Neuronal stem cell (in vitro differentiated cells): ENCODE measurements around the gene HSPA2. TPM values are rescaled to one million over a fixed set of nuclear protein-coding genes. Genes with fewer than 3 reads are reported as not detected.

Experiments
- DNase-seq: peaks from one replicate; pipeline ENCODE4 v3.0.0-alpha.2; 2013; ENCODE audit warnings: low spot score
- H2AFZ ChIP-seq: one replicate; pipeline ENCODE4 v1.6.1; 2013; ENCODE audit warnings: mild to moderate bottlenecking, low read length, inconsistent platforms
- H2AK5ac ChIP-seq: 2 replicates; pipeline ENCODE4 v1.6.1; 2013; ENCODE audit warnings: low read depth, mild to moderate bottlenecking, inconsistent platforms, low read length, moderate library complexity, mixed read lengths
- H2BK120ac ChIP-seq: 2 replicates; pipeline ENCODE4 v1.6.1; 2013; ENCODE audit warnings: low read depth, mild to moderate bottlenecking, inconsistent platforms, low read length, moderate library complexity, mixed read lengths
- H2BK12ac ChIP-seq: one replicate; pipeline ENCODE4 v1.6.1; 2013; ENCODE audit warnings: low read length, inconsistent platforms
- H2BK15ac ChIP-seq: 2 replicates; pipeline ENCODE4 v1.6.1; 2013; ENCODE audit warnings: mild to moderate bottlenecking, low read length, inconsistent platforms, mixed read lengths
- H2BK5ac ChIP-seq: one replicate; pipeline ENCODE4 v1.6.1; 2013; ENCODE audit warnings: inconsistent platforms, mild to moderate bottlenecking, low read length, moderate library complexity
- H3K14ac ChIP-seq: one replicate; pipeline ENCODE4 v1.6.1; 2013; ENCODE audit warnings: low read length, inconsistent platforms
- H3K18ac ChIP-seq: 2 replicates; pipeline ENCODE4 v1.6.1; 2013; ENCODE audit warnings: low read length, inconsistent platforms
- H3K23ac ChIP-seq: 2 replicates; pipeline ENCODE4 v1.6.1; 2013; ENCODE audit warnings: low read depth, mild to moderate bottlenecking, mixed read lengths, low read length, inconsistent platforms; ENCODE audit not compliant: poor library complexity
- H3K27ac ChIP-seq: replicated peaks from 3 replicates; pipeline ENCODE4 v1.5.1; 2013; ENCODE audit warnings: low read length, inconsistent platforms
- H3K27me3 ChIP-seq, 3 experiments: 2 replicates each; pipeline ENCODE4 v1.6.1; 2013; ENCODE audit warnings: low read length in 3 of 3, mild to moderate bottlenecking in 2 of 3, inconsistent platforms in 1 of 3, low read depth in 1 of 3, mixed read lengths in 1 of 3, moderate library complexity in 1 of 3; ENCODE audit not compliant: control insufficient read depth in 3 of 3, insufficient read depth in 3 of 3
- H3K36me3 ChIP-seq, 2 donors: replicated peaks in 1 of 2; 2 replicates each; pipeline ENCODE4 v1.6.1; 2013; ENCODE audit warnings: low read length in 2 of 2; ENCODE audit not compliant: control insufficient read depth in 2 of 2, insufficient read depth in 2 of 2
- H3K4ac ChIP-seq: 2 replicates; pipeline ENCODE4 v1.6.1; 2013; ENCODE audit warnings: inconsistent platforms, mild to moderate bottlenecking, low read length, moderate library complexity
- H3K4me1 ChIP-seq, 2 donors: 1 replicate in 1 of 2; 2 replicates in 1 of 2; pipeline ENCODE4 v1.6.1; 2013; ENCODE audit warnings: low read length in 2 of 2, low read depth in 1 of 2; ENCODE audit not compliant: control insufficient read depth in 2 of 2, insufficient read depth in 1 of 2
- H3K4me2 ChIP-seq: one replicate; pipeline ENCODE4 v1.6.1; 2013; ENCODE audit warnings: mild to moderate bottlenecking, low read length, inconsistent platforms; ENCODE audit not compliant: insufficient read depth, poor library complexity, severe bottlenecking
- H3K4me3 ChIP-seq, 2 donors: 2 replicates each; pipeline ENCODE4 v1.5.1; 2013; ENCODE audit warnings: low read length in 2 of 2, mild to moderate bottlenecking in 2 of 2, inconsistent platforms in 1 of 2, moderate library complexity in 1 of 2
- H3K79me1 ChIP-seq: one replicate; pipeline ENCODE4 v1.6.1; 2013; ENCODE audit warnings: low read depth, mild to moderate bottlenecking, inconsistent platforms, low read length, moderate library complexity
- H3K9ac ChIP-seq: one replicate; pipeline ENCODE4 v1.6.1; 2013; ENCODE audit warnings: mild to moderate bottlenecking, low read depth, low read length, inconsistent platforms; ENCODE audit not compliant: poor library complexity
- H3K9me3 ChIP-seq, 2 donors: replicated peaks in 1 of 2; 2 replicates each; pipeline versions ENCODE3 to v1.6.1; 2013; ENCODE audit warnings: low read length in 2 of 2, mild to moderate bottlenecking in 2 of 2, inconsistent platforms in 1 of 2, low read depth in 1 of 2, mixed read lengths in 1 of 2, moderate library complexity in 1 of 2; ENCODE audit not compliant: control insufficient read depth in 2 of 2, insufficient read depth in 1 of 2
- H4K8ac ChIP-seq: one replicate; pipeline ENCODE4 v1.6.1; 2013; ENCODE audit warnings: low read depth, mild to moderate bottlenecking, inconsistent platforms, low read length, moderate library complexity
- H4K91ac ChIP-seq: one replicate; pipeline ENCODE4 v1.6.1; 2013; ENCODE audit warnings: low read length, low read depth, mild to moderate bottlenecking, inconsistent platforms; ENCODE audit not compliant: poor library complexity
- WGBS, 2 donors: extraction: QIAGEN DNeasy Blood & Tissue Kit; methylation state at CpG; one replicate each; pipeline ENCODE4 v1.1.7; 2013; ENCODE audit warnings: missing lambda C conversion rate in 2 of 2, mixed read lengths in 1 of 2; ENCODE audit not compliant: insufficient read length in 2 of 2, insufficient replicate concordance in 1 of 2; ENCODE audit errors: extremely low coverage in 2 of 2; 5-methylcytosine and 5-hydroxymethylcytosine counted together
- small RNA-seq: library from polyadenylated mRNA; stranded (forward); fragments of <200 nt; extraction: miRNeasy Mini kit (QIAGEN cat#:217004); gene quantifications from one replicate; pipeline ENCODE3, GENCODE V24; 2013; ENCODE audit not compliant: insufficient read depth

HSPA2 gene

DNA sequence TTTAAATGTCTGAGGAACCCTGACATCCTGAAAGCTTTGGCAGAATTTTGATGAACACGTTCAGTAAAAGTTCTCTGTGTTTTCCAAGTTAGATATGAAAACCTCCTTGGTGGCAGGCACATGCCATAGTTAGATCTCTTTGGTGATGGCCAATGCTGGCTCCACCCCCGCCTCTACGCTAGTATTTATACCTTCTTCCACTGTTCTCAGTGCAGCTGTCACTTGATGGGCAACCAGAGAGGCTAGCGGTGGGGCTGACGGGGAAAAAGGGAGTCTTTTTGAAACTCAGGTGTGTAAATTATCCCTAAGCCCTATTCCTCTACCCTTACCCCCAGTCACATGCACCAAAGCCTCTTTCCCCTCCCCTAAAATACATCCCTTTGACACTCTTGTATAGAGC is 41.3 kb downstream of the HSPA2 start:
- H2BK5ac ChIP-seq: no peak overlapping the region
- no peaks in the 10 kb centered on the region for H3K36me3 ChIP-seq
- H2BK15ac ChIP-seq: no peak overlapping the region
- H3K4me1 ChIP-seq: peaks cover 0 to 7% of the 10 kb centered on the region in 2 donors
- H3K27me3 ChIP-seq: no peaks in the 10 kb centered on the region
- H3K4ac ChIP-seq: no peak overlapping the region
- no peak overlapping the region for H4K8ac ChIP-seq
- no peaks in the 10 kb centered on the region for H3K79me1 ChIP-seq
- H3K9me3 ChIP-seq: no peaks in the 10 kb centered on the region
- no peak overlapping the region for H3K23ac ChIP-seq
- H3K27ac ChIP-seq: no peak overlapping the region
- no peak overlapping the region for H3K9ac ChIP-seq
- H2BK12ac ChIP-seq: no peak overlapping the region
- no peak overlapping the region for H2AK5ac ChIP-seq
- no peak overlapping the region for H3K4me2 ChIP-seq
- no peak overlapping the region for H3K4me3 ChIP-seq
- H2AFZ ChIP-seq: no peak overlapping the region
- no peak overlapping the region for H3K14ac ChIP-seq
- DNase-seq: no peak
- no peak overlapping the region for H2BK120ac ChIP-seq
- no CpG with 5 or more reads among the region's 5 CpGs for WGBS, 2 donors
- no peak overlapping the region for H4K91ac ChIP-seq
- no peak overlapping the region for H3K18ac ChIP-seq

DNA sequence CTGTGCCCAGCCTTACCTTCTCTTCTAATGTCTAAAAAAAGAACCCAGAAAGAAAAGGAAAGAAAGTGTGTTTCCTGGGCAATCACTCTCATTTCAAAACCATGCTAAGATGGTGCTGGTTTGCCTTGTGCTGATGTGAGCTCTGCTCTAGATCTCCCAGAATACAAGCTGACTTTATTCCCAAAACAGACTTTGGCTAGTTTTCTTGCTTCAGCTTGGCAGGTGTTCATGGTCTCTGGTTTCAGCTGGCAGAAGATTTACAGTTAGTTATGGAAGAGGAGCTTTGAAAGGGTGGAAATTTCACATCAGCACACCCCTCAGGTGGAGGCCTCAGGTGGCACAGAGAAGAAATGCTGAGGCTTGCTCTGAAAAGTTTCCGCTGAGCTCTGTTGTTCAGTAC is 43.6 kb downstream of the HSPA2 start:
- H3K9me3 ChIP-seq: no peaks in the 10 kb centered on the region
- H4K91ac ChIP-seq: no peak overlapping the region
- no peak overlapping the region for H3K4me2 ChIP-seq
- H2BK120ac ChIP-seq: no peak overlapping the region
- no peak overlapping the region for H3K4me3 ChIP-seq
- no peaks in the 10 kb centered on the region for H3K79me1 ChIP-seq
- no peak overlapping the region for H3K9ac ChIP-seq
- no CpG with 5 or more reads among the region's 1 CpG for WGBS, 2 donors
- H3K4ac ChIP-seq: no peak overlapping the region
- H2BK15ac ChIP-seq: no peak overlapping the region
- no peak overlapping the region for H2BK12ac ChIP-seq
- H3K18ac ChIP-seq: no peak overlapping the region
- no peaks in the 10 kb centered on the region for H3K36me3 ChIP-seq
- H4K8ac ChIP-seq: no peak overlapping the region
- H3K27ac ChIP-seq: no peak overlapping the region
- no peak overlapping the region for H3K23ac ChIP-seq
- H2BK5ac ChIP-seq: no peak overlapping the region
- H2AFZ ChIP-seq: no peak overlapping the region
- DNase-seq: no peak
- H2AK5ac ChIP-seq: no peak overlapping the region
- H3K27me3 ChIP-seq: no peaks in the 10 kb centered on the region
- H3K14ac ChIP-seq: no peak overlapping the region
- peaks cover 0 to 7% of the 10 kb centered on the region in 2 donors for H3K4me1 ChIP-seq

DNA sequence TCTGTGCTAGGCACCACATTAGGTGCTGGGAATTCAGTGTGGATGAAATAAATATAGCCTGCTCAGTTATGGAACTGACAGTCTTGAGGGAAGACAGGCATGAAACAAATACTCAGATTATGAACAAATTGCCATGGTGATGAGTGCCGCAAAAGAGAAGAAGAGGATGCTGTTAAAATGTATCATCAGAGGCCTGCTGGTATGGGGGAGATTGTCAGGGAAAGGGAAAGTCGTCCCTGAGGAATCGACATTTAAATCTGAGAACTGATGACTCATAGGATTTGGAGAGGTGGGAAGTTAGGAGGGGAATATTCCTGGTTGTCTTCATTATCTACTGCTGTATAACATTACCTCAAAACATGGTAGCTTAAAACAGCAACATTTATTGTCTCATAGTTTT is 51.3 kb downstream of the HSPA2 start:
- Histone ChIP-seq H2BK120ac (no peak overlapping the region), H3K79me1 (no peaks in the 10 kb centered on the region), H2BK5ac (no peak overlapping the region), H3K27me3 (no peaks in the 10 kb centered on the region), H2AFZ (no peak overlapping the region), H2AK5ac (no peak overlapping the region), H3K4me2 (no peak overlapping the region), H2BK12ac (no peak overlapping the region), H4K91ac (no peak overlapping the region), H3K4me3 (no peak overlapping the region), H3K23ac (no peak overlapping the region), H3K4me1 (no peaks in the 10 kb centered on the region), H3K4ac (no peak overlapping the region), H4K8ac (no peak overlapping the region), H2BK15ac (no peak overlapping the region), H3K18ac (no peak overlapping the region), H3K36me3 (no peaks in the 10 kb centered on the region), H3K9ac (no peak overlapping the region), H3K9me3 (no peaks in the 10 kb centered on the region), H3K27ac (no peak overlapping the region), H3K14ac (no peak overlapping the region)
- no peak for DNase-seq
- WGBS, 2 donors: no CpG with 5 or more reads among the region's 3 CpGs

Small RNA genes within 50 kb of the gene (small RNA-seq; reads per million reads assigned to genes)
- not detected for gene AL049869.4
